Kidney (tissue), 14 donors: ENCODE data around the gene ATG16L2. TPM values are rescaled to one million over a fixed set of nuclear protein-coding genes. Genes with fewer than 3 reads are reported as not detected.
A peak's percentile ranks its signal among the peaks of the same experiment; 100 is the strongest.
"Not testable (repeated sequence)": the region's sequence is repeated elsewhere in the genome, so short reads cannot be mapped to it uniquely, and the experiment has no call there.

Source experiments
- DNase-seq, 5 donors: peaks; one replicate each; pipeline ENCODE4 v3.0.0-alpha.2; 2013 to 2020
- FAIRE-seq: peaks from 2 replicates; lab custom pipeline; 2012; peaks lifted over from hg19 to GRCh38; lab: Jason Lieb, UNC
- H3K27ac ChIP-seq, 2 donors: one replicate each; pipeline ENCODE4 v1.7.0; 2013; ENCODE audit warnings: low read depth in 2 of 2, low read length in 2 of 2, inconsistent platforms in 1 of 2
- H3K27me3 ChIP-seq: one replicate; pipeline ENCODE4 v1.7.1; 2013; ENCODE audit warnings: low read length, inconsistent platforms; ENCODE audit not compliant: control insufficient read depth, insufficient read depth
- H3K36me3 ChIP-seq, 3 donors: one replicate each; pipeline versions ENCODE4 v1.7.0 to v1.7.1; 2013; ENCODE audit warnings: low read length in 3 of 3, control low read depth in 1 of 3, inconsistent platforms in 1 of 3; ENCODE audit not compliant: insufficient read depth in 3 of 3, control insufficient read depth in 2 of 3
- H3K4me1 ChIP-seq, 3 donors: one replicate each; pipeline versions ENCODE4 v1.7.0 to v1.7.1; 2013; ENCODE audit warnings: low read length in 3 of 3, inconsistent platforms in 1 of 3, low read depth in 1 of 3; ENCODE audit not compliant: control insufficient read depth in 2 of 3, insufficient read depth in 2 of 3
- H3K4me3 ChIP-seq, 3 donors: one replicate each; pipeline versions ENCODE4 v1.7.0 to v1.8.1; 2013; ENCODE audit warnings: low read length in 3 of 3, control low read depth in 1 of 3, inconsistent platforms in 1 of 3
- H3K9ac ChIP-seq, 3 donors: one replicate each; pipeline versions ENCODE4 v1.7.0 to v1.7.1; 2013; ENCODE audit warnings: low read length in 3 of 3, control low read depth in 1 of 3, inconsistent platforms in 1 of 3
- H3K9me3 ChIP-seq, 3 donors: one replicate each; pipeline versions ENCODE4 v1.7.0 to v1.7.1; 2013; ENCODE audit warnings: low read length in 3 of 3, control low read depth in 1 of 3, inconsistent platforms in 1 of 3; ENCODE audit not compliant: control insufficient read depth in 2 of 3, insufficient read depth in 1 of 3
- CTCF ChIP-seq: IDR thresholded peaks from 3 replicates; pipeline ENCODE4 v1.5.1; 2012; ENCODE audit warnings: mild to moderate bottlenecking, moderate library complexity, borderline replicate concordance; ENCODE audit not compliant: insufficient read depth; ENCODE audit errors: extremely low read depth
- intact Hi-C: fragments of 100-400 bp; cut with DNase I; formaldehyde crosslinking; loops from one replicate; pipeline ENCODE4 v1.11.1; 2022
- polyA plus RNA-seq: library from polyadenylated mRNA; stranded (reverse); fragments of 350-450 nt; fragmentation: Illumina TruSeq; extraction: RNeasy Lipid Tissue Mini Kit (QIAGEN cat#74804); gene quantifications from one replicate; pipeline ENCODE4 v1.2.3, GENCODE V29; 2014; ENCODE audit warnings: low read depth, low replicate concordance; ENCODE audit not compliant: insufficient read depth
- total RNA-seq: library from RNA; stranded (reverse); fragmentation: NEBNext Ultra II Directional; extraction: Animal tissue kit (Norgen Biotek cat#: 25700); gene quantifications from one replicate; pipeline ENCODE4 v1.2.1, GENCODE V29; 2021
- donor health status: control.
- donor health status: control.
- donor health status: control.
- donor health status: control.
- donor health status: control.
- donor health status: DM: yes; HTN: yes; CAD: no.
- donor health status: Normal renal cell carcinoma (clear cell type).

Gene ATG16L2
- total and polyA plus RNA-seq, 2 donors from 2014 or later: 16.1 to 38.6 TPM

GRCh38 chr11:72851726-72852125 is 37.5 kb downstream of the ATG16L2 start:
- no peak for FAIRE-seq
- Histone ChIP-seq H3K9me3 (no peaks in the 10 kb centered on the region), H3K9ac (no peak overlapping the region), H3K4me1 (peaks cover 0 to 8% (median 0%) of the 10 kb centered on the region in 3 donors), H3K27me3 (no peaks in the 10 kb centered on the region), H3K27ac (no peak overlapping the region), H3K4me3 (no peak overlapping the region), H3K36me3 (no peaks in the 10 kb centered on the region)
- intact Hi-C loops: no loop called here
- no peak for DNase-seq
- TF ChIP-seq CTCF: no peak

- Histone ChIP-seq H3K9me3 (no peaks in the 10 kb centered on the region), H3K27ac (no peak overlapping the region), H3K36me3 (no peaks in the 10 kb centered on the region), H3K4me3 (no peak overlapping the region), H3K4me1 (peaks cover 0 to 12% (median 2%) of the 10 kb centered on the region in 3 donors), H3K9ac (no peak overlapping the region), H3K27me3 (no peaks in the 10 kb centered on the region)
- peak; percentile 75 for FAIRE-seq
- intact Hi-C loops: no loop called here
- DNase-seq: peak in 1 of 5 donors; percentile 63
- TF ChIP-seq CTCF: no peak
Measured at GRCh38 chr11:72856065-72856464, 41.9 kb downstream of the ATG16L2 start.

GRCh38 chr11:72856551-72857345 is 42.5 kb downstream of the ATG16L2 start:
- Histone ChIP-seq H3K4me3 (no peak overlapping the region), H3K9ac (no peak overlapping the region), H3K9me3 (no peaks in the 10 kb centered on the region), H3K27me3 (no peaks in the 10 kb centered on the region), H3K4me1 (peaks cover 0 to 12% (median 2%) of the 10 kb centered on the region in 3 donors), H3K36me3 (no peaks in the 10 kb centered on the region), H3K27ac (no peak overlapping the region)
- no peak for TF ChIP-seq CTCF
- FAIRE-seq: no peak
- intact Hi-C loops: no loop called here
- peak in 1 of 5 donors; percentile 35 for DNase-seq

- H3K36me3 ChIP-seq, H3K9ac ChIP-seq, DNase-seq, H3K27me3 ChIP-seq, intact Hi-C loops, H3K4me3 ChIP-seq, H3K9me3 ChIP-seq, FAIRE-seq, H3K27ac ChIP-seq: not testable (repeated sequence)
- H3K4me1 ChIP-seq: peaks cover 0 to 12% (median 2%) of the 10 kb centered on the region in 3 donors
Measured at GRCh38 chr11:72858267-72858666, 44.1 kb downstream of the ATG16L2 start.
